ENCODE data around the gene RNF26. TPM values are rescaled to one million over a fixed set of nuclear protein-coding genes. Genes with fewer than 3 reads are reported as not detected.

The RNF26 gene
- total and polyA plus RNA-seq, 10 of the 15 experiments (the other 5 are each of a cell fraction or from before 2014, with no cell fraction given): 2.8 to 54.5 (median 17.7) TPM

- TF ChIP-seq USF1 (IDR thresholded peaks at IDR 0.05; ENCODE audit: borderline replicate concordance, extremely low read length, insufficient read depth, low read depth, low read length) (no peak), IKZF1 (conservative IDR thresholded peaks at IDR 0.05) (no peak), ZBTB33 (IDR thresholded peaks at IDR 0.05) (no peak), SIN3A (IDR thresholded peaks at IDR 0.05; ENCODE audit: low read depth, low read length) (no peak), LARP7 (IDR thresholded peaks at IDR 0.05) (no peak), NFXL1 (IDR thresholded peaks at IDR 0.05; ENCODE audit: borderline replicate concordance) (no peak), BHLHE40 (IDR thresholded peaks at IDR 0.05; ENCODE audit: borderline replicate concordance in 1 of 2, low read depth in 2 of 2, low read length in 1 of 2) (no peak)
Observed at GRCh38 chr11:119307974-119308373, 26.4 kb upstream of the RNF26 start (continued).

- no peak overlapping the region for H3K4me2 ChIP-seq (ENCODE audit: control insufficient read depth, insufficient read depth)
- in situ Hi-C loops (cut with MboI) (no loop called here), intact Hi-C loops (cut with micrococcal nuclease; ENCODE audit: unreplicated experiment) (no loop called here)
- no peak for FAIRE-seq
- ATAC-seq: no peak
- no peaks in the 10 kb centered on the region for H3K9me3 ChIP-seq (replicated peaks; ENCODE audit: control insufficient read depth, insufficient read depth, low read length)
- SMC1A ChIA-PET (ENCODE audit: uncharacterized antibody, unreplicated experiment): interaction anchor here (1.4 to 2.7 kb wide), 3 partner anchors 12 to 112 kb away, joined by 4 to 8 read pairs (median 5); no protein-coding TSS in a partner anchor
- no TSS peak for BruUV-seq (replicated peaks)
- no peaks in the 10 kb centered on the region for H4K20me1 ChIP-seq (ENCODE audit: control insufficient read depth, insufficient read depth)
- WGBS (ENCODE audit: insufficient coverage, insufficient replicate concordance, low lambda C conversion rate, missing lambda C conversion rate): 92% methylated on average over 11 of the region's 11 CpGs
- RAD21 ChIA-PET (ENCODE audit: unreplicated experiment): no interaction called here
- POLR2A ChIA-PET: interaction anchor here (0.5 to 1.4 kb wide), 3 partner anchors 12 to 172 kb away, joined by 3 to 7 read pairs (median 4); no protein-coding TSS in a partner anchor
- no peak overlapping the region for H3K4me3 ChIP-seq
- no peak overlapping the region for H3K9ac ChIP-seq (ENCODE audit: control insufficient read depth, insufficient read depth, low read length)
- CTCF ChIA-PET: interaction anchor here (0.7 to 5.1 kb wide), 3 partner anchors 13 to 60 kb away, joined by 3 to 45 read pairs (median 7); no protein-coding TSS in a partner anchor
- no peak overlapping the region for H2AFZ ChIP-seq (ENCODE audit: control insufficient read depth, low read depth, low read length)
- no peaks in the 10 kb centered on the region for H3K79me2 ChIP-seq (ENCODE audit: control insufficient read depth, insufficient read depth, low read length)
- no peaks in the 10 kb centered on the region for H3K4me1 ChIP-seq (ENCODE audit: control insufficient read depth, insufficient read depth, low read length)
- no peak for DNase-seq (ENCODE audit: low read depth, low spot score)
- peaks cover 3 to 11% of the 10 kb centered on the region in 2 experiments; a peak in 3 of 4 replicates for H3K36me3 ChIP-seq (ENCODE audit: control insufficient read depth in 2 of 2, insufficient read depth in 2 of 2, low read length in 1 of 2)
- no peak overlapping the region for H3K27ac ChIP-seq (ENCODE audit: control insufficient read depth, insufficient read depth)
- H3K27me3 ChIP-seq (replicated peaks in 1 of 2; ENCODE audit: control insufficient read depth in 2 of 2, insufficient read depth in 2 of 2, low read length in 1 of 2): no peaks in the 10 kb centered on the region
- TF ChIP-seq ZNF622 (IDR thresholded peaks at IDR 0.05) (no peak), ELK1 (IDR thresholded peaks at IDR 0.05; ENCODE audit: low read depth, low read length) (no peak), KLF5 (IDR thresholded peaks at IDR 0.05; ENCODE audit: partially characterized antibody) (no peak), E2F4 (IDR thresholded peaks at IDR 0.05; ENCODE audit: low read depth, low read length) (no peak), ESRRA (IDR thresholded peaks at IDR 0.05; ENCODE audit: low read length) (no peak), KAT2A (conservative IDR thresholded peaks at IDR 0.05; ENCODE audit: control insufficient read depth, low read depth, low read length) (no peak), WRNIP1 (IDR thresholded peaks at IDR 0.05; ENCODE audit: borderline replicate concordance, low read depth, low read length) (no peak), EP300 (IDR thresholded peaks at IDR 0.05; ENCODE audit: borderline replicate concordance in 1 of 2, control insufficient read depth in 1 of 2, low read depth in 2 of 2, low read length in 2 of 2) (no peak), BRCA1 (IDR thresholded peaks at IDR 0.05; ENCODE audit: low read depth, low read length) (no peak), NFIC (IDR thresholded peaks at IDR 0.05; ENCODE audit: low read depth, low read length) (no peak)
Observed at GRCh38 chr11:119309411-119309810, 24.9 kb upstream of the RNF26 start.
